NCI-H524 (cell line): ENCODE measurements around the gene SLC2A4.
"Not testable (repeated sequence)": the region's sequence is repeated elsewhere in the genome, so short reads cannot be mapped to it uniquely, and the experiment has no call there.

ENCODE experiments used
- DNase-seq, 2 experiments: peaks; one replicate each; lab custom pipeline; 2025; lab: John Stamatoyannopoulos, UW

SLC2A4 gene

DNA sequence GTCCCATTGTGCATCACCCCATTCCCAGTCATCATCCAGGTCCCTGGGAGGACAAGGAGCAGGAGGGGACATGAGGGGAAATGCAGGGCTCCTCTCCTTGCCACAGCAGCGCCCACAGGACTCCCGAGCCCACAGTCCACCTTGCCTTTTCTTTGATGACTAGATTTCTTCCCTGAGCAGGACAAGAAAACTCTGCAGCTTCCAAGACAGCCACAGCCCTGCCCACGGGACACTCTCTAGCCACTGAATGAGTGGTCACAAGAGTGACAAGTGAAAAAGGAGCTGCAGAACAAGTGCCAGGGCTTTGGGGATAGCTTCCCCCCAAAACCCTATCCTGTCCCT lies 42.9 kb downstream of the SLC2A4 start:
- no peak for DNase-seq

DNA sequence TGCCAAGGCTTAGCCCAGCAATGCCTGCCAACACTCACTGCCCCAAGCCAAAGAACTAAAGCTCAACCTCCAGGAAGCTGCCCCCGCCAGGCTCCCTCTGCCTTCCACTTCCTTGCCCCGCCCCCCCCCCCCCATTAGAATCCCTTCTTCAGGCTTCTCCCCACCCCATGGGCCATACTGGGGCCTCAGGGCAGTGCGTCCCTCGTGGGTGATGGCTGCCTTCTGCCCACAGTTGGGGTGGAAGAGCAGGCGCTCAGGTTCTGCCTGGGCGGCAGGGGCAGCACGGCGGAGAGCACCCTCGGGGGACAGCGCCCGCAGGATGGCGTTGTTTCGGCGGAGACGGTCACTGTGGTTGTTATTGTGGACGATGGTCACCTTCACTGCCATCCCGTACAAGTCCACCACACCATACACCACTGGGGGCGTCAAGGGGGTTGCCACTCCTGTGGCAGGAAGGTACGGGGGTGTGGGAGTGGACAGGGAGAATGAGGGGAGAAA lies 43.6 kb downstream of the SLC2A4 start:
- DNase-seq = no peak

DNA sequence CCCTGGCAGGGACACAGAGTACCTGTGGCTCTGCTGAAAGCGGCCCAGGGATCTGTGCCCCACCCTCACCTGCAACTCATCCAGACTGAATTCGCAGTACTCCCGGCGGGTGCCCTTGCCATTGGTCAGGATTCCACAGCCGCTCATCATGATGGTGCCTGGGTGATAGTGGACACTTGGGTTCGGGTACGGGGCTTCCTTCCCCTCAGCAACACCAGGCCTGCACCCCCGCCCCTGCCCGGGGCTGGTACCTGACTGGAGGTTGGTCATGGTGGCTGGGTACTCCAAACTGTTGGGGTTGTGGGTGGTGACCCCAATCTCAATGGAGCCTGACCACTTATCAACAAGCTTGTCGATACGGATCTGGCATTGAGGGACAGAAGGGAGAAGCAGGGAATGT lies 44.7 kb downstream of the SLC2A4 start:
- no peak for DNase-seq

DNA sequence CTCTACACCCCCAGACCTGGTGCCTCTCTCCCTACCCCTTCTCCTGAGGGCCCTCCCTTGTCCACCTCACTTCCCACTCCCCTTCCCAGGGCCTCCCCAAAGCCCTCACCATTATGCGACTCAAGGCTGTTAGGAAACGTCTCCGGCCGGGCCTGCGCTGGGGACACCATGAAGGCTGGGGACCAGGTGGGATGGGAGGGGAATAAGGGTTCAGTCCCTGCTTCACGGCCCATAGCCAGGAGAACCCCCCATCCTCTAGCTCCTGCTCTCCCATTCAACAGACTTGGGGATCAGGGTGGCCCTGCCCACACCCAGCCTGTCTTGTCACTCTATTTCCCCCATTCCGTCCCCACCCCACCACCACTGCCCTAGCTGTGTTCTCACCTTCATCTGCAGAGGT lies 45.5 kb downstream of the SLC2A4 start:
- DNase-seq = no peak

DNA sequence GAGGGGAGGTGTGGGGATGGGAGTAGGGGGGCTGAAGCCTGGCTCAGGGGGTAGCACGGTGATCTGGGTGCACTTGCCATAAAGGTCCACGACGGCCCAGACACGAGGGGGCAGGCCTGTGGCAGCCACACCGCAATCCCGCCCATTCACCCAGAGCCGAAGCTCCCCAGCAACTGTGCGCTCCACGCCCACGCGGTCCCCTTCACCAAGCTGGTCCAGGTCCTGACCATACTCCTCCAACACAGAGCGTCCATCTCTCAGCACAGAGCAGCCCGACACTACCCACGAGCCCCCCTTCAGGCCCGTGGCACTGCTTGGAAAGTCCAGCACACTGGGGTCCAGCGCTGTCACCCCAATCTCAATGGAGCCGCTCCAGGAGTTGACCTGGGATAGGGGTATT lies 46.0 kb downstream of the SLC2A4 start:
- DNase-seq = no peak

DNA sequence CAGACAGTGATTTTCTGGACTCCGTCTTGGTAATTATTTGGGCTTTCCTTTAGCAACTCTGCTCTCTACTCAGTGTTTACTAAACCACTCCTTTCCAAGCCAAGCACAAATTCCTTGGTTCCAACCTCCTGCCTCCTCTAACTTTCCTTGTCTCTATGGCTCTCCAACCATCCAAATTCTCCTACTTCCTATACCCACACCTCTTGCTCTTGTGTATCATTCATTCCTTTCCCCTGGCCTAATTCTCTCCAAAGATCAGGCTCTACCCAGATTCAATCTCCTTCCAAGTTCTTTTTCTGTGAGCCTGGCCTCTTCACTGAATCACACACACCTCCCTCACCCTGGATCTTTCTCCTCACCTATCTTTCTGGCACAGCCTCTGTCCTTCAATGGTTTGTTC lies 46.5 kb downstream of the SLC2A4 start:
- no peak for DNase-seq

DNA sequence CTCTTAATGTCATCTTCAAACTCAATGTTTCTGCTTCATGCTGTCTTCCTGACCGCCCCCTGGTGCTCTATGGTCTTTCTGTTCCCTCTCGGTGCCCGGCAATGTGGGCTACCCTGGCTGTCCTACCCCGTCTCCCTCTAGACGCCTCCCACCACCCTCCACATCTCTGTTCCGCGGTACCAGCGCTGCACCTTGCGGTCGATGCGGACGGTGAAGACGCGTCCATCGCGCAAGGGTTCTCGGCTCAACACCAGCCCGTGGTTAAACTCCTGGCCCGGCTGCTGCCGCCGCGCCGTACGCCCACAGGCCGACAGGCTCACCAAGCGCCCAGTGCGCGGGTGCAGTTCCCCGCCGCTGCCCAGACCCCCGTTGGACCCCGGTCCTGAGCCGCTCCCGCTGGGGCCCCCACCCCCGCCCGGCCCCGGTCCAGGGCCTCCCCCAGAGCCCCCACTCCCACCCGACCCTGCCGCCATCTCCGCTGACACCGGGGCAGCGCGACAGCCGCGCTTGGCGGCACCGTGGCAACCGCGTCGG lies 47.4 kb downstream of the SLC2A4 start, which contains the start of gene NEURL4:
NEURL4 (minus strand) TSS at position 496 of the 534 bp plus-strand sequence; CDS start at position 473, 23 bp downstream.
- DNase-seq = no peak

DNA sequence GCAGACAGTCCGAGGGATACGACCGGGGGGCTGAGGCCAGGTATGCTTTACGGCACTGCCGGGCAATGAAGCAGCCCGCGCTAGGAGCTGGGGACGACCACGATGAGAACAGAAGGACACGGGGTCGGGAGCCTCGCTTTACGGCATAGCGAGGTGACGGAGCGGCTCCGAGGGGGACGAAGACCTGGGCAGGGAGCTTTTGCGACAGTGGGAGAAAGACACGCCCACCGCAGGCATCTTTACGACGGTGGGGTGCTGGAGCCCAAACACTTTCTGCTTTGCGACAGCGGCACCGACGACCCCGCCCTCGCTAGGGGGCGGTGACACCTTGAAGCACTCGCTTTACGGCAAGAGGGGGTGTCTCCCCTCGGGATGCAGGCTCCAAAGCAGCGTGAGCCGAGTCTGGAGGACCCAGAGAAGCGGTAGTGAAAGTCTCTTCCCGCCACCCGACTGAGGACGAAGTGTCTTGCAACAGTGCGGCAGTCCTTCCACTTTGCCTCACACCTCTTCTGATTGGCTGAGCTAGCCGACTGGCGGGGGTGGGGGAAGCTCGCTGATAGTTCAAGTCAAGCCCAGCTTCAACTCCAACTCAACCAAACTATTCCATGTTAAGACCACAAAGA lies 48.0 kb downstream of the SLC2A4 start:
- DNase-seq = peak; percentile 77 to 94

DNA sequence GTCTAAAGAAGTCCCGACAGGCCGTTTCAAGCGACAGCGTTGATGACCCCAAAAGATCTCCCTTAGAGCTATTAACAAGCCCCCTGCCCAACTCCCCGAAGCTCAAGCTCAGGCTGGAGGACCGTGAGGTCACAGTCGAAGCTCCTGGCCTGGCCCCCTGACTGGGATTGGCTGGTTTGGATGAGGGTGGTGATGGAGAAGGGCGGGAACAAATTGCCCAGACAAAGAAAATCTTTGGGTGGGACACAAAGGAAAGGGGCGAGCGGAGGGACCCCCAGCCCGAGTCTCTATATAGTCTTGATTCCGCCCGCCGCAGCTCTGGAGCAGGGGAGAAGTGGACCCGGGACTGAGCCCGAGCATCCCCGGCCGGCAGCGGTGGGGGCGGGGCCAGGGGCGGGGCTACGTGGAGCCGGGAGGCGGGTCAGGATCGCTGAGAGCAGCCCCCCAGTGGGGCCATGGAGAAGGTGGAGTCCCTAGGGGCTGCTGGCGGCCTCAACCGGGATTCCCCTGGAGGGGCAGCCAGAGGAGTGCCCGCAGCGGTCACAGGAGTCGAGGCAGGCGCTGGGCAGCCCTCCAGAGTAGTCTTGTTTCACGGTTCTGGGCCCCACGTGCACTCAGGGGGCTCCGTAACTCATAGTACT lies 48.6 kb downstream of the SLC2A4 start:
- DNase-seq = peak; percentile 39 to 45

DNA sequence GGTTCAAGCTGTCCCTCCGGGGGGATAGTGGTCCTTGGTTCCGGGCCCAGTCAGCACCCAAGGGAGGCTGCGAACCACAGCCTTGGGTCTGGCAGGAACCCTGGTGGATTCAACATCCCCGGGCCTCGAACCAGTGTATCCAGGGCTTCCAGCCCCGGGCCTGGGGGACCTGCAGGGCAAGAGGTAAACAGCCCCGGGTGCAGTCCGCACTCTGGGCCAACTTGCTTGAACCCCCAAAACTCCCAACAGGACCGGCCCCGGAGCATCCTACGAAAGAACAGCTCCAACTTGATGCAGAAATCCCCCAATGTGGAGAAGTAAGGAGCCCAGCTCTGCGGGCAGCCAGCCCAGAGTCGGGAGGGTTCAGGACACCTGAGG lies 49.1 kb downstream of the SLC2A4 start:
- DNase-seq = no peak

DNA sequence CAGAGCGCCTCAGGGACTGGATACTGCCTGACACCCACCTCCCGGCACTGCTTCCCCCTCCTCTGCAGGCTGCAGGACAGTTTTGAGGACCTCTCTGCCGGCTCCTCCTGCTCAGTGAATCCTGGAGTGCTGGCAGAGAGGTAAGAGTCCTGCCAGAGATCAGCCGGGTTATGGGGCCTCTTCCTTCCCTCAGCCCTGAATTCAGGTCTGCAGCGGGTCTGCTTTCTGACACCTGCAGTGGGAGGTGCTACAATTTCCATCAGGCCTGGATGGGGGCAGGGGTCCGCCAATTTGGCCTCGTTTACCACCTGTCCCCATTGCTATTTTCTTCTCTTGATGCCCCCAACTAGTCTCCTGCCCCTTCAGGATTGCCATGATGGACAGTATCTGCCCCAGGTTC lies 50.6 kb downstream of the SLC2A4 start:
- DNase-seq = no peak

DNA sequence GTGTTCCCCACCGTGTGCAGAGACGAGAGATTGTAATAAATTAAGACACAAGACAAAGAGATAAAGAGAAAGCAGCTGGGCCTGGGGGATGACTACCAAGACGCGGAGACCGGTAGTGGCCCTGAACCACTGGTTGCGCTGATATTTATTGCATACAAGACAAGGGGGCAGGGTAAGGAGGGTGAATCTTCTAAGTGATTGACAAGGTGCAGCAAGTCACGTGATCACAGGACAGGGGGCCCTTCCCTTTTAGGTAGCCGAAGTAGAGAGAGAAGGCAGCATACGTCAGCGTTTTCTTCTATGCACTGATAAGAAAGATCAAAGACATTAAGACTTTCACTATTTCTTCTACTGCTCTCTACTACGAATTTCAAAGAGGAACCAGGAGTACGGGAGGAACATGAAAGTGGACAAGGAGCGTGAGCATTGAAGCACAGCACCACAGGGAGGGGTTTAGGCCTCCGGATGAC lies 51.1 kb downstream of the SLC2A4 start:
- not testable (repeated sequence) for DNase-seq

DNA sequence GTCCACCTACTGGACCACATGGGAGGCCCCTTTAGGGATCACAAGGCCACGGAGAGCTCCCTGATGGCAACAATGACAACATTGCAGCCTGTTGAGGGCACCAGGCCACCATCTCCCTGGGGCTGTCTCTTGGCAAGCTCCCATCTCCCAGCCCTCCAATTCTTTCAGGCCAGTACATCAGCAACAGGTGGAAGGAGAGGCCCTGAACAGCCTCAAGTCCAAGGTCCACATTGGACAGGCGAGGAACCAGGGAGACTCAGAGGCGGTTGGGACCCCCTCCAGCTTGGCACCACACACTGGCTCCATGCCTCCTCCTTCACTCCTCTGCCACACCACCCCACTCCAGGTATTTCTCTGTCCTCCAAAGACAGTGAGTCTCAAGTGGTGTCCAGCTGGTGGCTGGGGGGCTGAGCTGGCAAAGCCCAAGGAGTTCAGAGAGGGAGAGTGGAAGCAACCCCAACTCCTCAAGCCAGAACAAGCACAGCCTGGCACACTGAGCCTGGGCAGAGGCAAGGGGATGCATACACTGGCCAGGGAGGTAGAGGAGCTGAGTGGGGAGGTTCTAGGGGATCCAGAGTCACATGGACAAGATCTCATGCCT lies 53.5 kb downstream of the SLC2A4 start:
- DNase-seq = no peak

DNA sequence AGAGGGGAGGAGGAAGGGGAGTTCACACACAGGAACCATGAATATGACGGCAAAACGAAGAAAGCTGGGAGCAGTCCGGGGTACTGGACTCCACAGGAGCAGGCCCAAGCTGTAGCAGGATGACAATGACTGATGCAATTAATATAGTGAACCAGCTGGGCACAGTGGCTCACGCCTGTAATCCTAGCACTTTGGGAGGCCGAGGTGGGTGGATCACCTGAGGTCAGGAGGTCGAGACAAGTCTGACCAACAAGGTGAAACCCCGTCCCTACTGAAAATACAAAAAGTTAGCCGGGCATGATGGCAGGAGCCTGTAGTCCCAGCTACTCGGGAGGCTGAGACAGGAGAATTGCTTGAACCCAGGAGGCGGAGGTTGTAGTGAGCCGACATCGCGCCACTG lies 54.2 kb downstream of the SLC2A4 start:
- not testable (repeated sequence) for DNase-seq

DNA sequence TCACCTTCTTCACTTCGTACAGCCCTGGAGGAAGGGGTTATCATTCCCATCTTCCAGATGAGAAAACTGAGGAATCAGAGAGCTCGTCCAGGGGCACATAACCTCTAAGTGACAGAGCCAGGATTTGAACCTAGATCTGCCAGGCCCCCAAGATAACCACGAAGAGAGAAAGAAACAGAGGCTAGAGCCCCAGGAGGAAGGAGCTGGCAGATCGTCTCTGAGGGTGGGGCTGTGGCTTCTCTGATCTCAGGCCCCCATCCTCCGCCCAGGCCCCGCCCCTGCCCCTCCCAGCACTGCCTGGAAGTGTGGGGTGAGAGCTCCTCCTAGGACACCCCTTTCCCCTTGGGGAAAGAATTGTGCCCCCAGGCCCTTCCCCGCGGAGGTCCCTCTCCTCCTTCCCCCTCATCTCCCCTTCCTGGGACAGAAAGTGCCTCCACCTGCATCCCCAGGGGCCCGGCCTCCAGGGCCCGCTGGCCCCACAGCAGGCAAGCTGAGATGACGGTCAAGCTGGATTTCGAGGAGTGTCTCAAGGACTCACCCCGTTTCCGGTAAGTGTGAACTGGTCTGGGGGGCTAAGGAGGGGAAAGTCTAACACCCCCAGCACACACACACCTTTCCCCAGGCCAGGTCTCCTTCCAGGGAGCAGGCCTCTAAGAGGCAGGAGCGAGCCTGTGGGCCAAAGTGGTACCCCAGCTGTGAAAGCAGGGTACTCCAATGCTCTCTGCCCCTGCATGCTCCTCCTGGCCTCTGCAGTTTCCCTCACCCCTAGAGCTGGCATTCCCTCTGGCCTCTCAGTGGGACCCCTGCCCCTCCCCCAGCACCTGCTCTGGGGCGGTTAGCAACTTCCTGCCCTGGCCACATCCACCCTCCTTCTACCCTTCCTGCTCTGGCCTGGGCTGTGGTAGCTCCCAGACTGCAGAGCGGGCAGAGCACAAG lies 55.0 kb downstream of the SLC2A4 start, which contains the start of gene ACAP1:
ACAP1 (plus strand) TSS at position 290 of the 936 bp plus-strand sequence; CDS start at position 496, 206 bp downstream.
- no peak for DNase-seq

DNA sequence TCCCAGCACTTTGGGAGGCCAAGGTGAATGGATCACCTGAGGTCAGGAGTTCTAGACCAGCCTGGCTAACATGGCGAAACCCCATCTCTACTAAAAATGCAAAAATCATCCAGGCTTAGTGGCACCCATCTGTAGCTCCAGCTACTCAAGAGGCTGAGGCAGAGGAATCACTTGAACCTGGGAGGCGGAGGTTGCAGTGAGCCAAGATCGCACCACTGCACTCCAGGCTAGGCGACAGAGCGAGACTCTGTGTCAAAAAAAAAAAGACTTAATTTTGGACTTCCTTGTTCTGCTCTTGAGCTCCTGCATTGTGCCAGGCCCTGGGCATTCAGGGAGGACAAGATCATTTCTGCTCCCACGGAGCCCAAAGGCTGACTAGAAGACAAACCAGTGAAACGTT lies 56.1 kb downstream of the SLC2A4 start:
- not testable (repeated sequence) for DNase-seq
